Tongue (tissue), 2 donors: ENCODE results near the gene ADCY10. TPM values are rescaled to one million over a fixed set of nuclear protein-coding genes. Genes with fewer than 3 reads are reported as not detected.
"Not testable (repeated sequence)": the region's sequence is repeated elsewhere in the genome, so short reads cannot be mapped to it uniquely, and the experiment has no call there.

Experiments used
- DNase-seq: peaks from one replicate; pipeline ENCODE4 v3.0.0-alpha.2; 2015
- total RNA-seq: library from RNA; depleted of rRNA; stranded (reverse); fragments of >200 nt; gene quantifications from one replicate; pipeline ENCODE4 v1.2.3, GENCODE V29; 2014

The ADCY10 gene
- total RNA-seq, 1 donor from 2014 or later: 0.21 TPM

DNA sequence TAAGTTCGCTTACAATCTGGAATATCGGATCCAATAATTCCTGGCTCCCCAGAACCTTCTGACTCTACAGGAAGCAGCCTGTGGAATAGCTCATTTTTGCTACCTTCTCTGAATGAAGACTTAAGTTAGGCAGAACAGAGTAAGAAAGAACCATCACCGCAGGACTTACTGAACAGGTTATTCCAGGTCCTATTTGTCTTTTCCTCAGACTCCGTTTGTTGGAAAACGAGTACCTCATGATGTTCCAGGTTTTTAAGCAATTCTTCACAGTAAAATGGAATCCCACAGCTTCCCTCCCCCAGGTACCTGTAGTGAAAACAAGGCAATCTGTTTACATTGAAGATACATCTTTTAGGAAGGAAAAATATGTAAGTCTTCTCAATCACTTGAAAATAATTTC, 59.8 kb downstream of the ADCY10 start:
- DNase-seq: no peak

DNA sequence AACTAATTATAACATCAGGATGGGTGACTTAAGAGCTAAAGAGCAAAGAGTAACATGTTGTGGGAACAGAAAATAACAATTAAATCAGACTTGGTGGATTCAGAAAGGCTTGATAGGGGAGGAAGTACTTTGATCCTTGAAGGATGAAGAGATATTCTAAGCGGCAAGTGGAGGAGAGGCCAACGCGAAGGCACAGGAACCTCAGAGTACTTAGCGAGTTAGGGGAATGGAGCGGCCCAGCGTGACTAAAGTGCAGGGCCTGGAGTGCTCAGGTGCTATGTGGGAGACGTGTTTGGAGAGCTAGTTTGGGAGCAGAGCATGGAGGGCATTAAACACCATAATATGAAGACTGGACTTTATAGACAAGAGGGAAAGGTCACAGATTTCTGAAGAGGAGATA, 64.3 kb downstream of the ADCY10 start:
- DNase-seq: no peak

DNA sequence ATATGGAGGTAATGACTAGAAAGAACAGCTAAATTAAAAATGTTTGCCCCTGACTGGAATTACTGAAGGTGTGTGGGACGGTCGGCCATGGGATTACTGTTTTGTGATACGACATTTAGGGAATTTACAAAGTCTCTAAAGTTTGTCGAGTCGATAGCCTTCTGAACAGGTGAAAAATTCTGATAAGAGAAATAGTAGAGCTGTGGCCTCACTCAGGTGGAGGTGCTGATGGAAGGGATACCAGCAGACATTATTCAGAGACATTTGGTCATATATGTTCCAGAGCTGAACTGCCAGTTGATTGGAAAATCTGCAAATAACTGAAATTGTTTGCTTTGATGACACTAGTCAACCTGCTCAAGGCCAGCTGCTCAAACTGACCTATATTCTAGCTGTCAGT, 71.1 kb downstream of the ADCY10 start:
- DNase-seq: no peak

DNA sequence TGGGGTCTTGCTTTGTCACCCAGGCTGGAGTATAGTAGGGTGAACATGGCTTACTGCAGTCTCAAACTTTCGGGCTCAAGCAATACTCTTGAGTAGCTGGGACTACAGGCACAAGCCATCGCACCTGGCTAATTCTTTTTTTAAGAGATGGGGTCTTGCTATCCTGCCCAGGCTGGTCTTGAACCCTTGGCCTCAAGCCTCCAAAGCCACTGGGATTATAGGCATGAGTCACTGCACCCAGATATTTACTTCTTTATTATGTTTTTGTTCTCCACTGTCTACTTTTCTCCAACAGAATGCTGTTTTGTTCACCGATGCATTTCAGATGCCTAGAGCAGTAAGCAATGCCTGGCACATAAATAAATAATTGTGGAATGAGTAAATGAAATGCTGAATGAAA, 72.4 kb downstream of the ADCY10 start:
- DNase-seq: no peak

DNA sequence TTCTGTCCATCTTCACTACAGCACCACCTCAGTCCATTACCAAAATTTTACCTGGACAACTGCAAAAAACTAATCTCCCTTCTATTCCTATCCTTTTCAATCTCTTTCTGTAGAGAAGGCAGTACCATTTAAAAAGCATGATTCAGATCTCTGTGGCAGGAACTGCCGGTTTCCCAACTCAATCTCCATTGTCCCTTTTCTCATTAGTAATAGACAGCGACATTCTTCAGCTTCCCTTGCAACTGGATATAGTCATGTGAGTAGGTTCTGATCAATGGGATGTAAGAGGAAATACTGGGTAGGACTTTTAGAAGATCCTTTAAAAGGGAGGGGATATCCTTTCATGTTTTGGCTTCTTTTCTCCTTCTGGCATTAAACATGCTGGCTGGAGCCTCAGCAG, 74.9 kb downstream of the ADCY10 start:
- no peak for DNase-seq

DNA sequence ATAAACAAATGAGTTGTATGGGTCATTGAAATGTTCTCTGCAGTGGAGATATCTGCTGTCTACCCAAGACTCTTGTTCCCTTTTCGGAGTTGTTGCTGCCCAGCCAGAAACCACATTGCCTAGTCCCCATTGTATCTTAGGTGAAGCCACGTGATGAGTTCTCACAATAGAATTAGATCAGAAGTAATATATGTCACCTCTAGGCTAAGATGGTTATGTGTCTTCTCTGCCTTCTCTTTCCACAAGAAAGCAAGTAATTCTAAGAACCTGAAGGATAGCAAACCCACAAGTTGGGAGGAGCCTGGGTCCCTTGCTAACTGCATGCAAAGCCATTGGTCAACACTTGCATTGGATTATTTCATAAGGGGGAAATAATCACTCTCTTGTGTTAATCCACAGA, 76.6 kb downstream of the ADCY10 start:
- DNase-seq: no peak

DNA sequence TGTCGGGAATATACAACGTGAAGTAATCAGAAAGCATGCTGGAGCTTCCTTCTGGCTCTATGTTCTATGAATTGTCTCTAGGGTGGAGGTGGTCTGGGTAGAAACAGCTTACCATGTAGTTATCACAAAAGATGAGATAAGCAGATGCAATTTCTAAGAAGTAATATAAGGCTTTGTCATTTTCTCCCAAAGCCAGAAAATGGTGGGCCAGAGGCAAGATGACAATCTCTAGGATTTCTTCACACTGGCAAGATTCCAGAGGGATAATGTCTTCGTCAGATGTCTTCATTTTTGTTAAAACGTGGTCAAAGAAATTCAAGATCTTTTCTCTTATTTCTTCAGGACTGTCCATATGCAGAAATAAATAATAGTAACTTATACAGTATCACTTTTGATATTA, 77.7 kb downstream of the ADCY10 start:
- no peak for DNase-seq

DNA sequence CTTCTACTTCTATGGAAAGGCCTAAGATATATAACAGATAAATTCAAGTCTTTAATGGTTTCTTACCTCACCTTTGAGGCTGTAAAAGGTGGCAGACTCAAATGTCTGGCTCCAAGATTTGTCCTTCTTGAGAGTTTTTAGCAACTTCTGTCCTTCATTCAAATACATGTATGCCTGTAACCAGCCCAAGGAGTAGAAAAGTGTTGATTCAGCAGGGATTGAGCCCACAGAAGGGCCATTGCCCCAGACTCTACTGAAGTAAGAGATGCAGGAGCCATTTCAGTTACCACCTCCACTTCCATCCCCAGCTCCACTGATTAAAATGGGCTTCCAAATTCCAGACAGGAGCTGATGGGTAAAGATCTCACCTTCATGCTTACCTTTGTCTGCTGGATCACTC, 80.0 kb downstream of the ADCY10 start:
- DNase-seq: no peak

DNA sequence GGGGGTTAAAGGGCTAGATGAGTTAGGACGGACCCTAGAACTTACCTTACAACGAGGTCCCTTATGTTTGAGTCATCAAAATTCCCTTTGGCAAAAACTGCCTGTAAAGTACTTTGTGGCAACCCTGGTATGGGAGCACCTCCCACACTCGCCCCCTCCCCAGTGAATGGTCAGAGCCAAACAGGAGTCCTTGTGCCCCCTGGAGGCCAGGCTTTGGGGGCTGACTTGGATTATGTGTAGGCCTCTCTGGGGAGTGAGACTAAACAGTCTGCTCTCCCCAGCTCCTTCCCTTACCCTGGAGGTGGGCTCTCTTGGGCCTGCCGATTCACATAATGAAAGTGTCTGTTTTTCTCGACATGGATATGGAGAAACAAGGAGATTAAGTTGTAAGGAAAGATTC, 81.2 kb downstream of the ADCY10 start:
- no peak for DNase-seq

DNA sequence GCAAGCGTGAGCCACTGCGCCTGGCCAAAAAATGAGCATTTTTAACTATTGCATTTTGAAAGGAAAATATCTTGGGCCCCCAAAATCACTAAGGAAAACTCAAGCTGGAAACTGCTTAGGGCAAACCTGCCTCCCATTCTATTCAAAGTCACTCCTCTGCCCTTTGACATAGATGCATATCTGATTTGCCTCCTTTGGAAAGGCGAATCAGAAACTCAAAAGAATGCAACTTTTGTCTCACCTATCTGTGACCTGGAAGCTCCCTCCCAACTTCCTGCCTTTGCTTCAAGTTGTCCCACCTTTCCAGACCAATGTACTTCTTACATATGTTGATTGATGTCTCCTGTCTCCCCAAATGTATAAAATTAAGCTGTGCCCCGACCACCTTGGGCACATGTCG, 83.3 kb downstream of the ADCY10 start:
- DNase-seq: not testable (repeated sequence)

DNA sequence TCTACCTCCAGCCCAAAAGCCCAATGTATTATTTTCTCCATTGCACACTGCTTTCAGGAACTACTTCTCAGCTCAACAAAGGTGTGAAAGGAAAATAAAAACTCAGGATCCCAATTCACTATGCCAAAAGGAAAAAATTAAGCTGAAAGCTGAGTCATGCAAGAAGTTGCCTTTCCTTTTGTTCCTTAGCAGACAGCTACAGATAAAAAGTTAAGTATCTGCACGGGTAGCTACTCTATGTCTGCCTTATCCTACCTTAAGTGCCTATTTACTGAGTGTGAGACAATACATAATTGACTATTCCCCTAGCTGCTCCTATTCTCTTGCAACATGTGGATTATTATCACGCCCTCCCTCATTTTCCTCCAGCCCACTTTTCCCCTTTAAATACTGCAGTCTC, 84.1 kb downstream of the ADCY10 start:
- DNase-seq: no peak

DNA sequence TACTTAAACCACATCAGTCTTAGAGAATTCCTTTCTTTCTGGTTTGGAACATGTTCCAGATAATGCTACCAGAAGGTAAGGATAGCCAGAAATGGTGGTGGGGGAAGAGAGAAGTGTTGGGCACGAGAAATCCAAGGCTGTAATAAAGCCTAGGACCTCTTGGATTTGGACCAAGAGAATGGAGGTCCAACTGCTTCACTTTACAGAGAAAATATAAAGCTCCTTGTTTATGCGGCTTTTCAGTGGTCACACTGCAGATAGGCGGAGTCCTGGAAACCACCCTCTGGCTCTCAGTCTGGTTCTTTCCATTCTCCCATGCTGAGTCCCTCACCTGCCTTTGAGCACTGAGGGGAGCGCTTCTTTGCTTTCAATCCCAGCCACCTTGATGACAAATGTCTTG, 87.8 kb downstream of the ADCY10 start:
- DNase-seq: no peak

DNA sequence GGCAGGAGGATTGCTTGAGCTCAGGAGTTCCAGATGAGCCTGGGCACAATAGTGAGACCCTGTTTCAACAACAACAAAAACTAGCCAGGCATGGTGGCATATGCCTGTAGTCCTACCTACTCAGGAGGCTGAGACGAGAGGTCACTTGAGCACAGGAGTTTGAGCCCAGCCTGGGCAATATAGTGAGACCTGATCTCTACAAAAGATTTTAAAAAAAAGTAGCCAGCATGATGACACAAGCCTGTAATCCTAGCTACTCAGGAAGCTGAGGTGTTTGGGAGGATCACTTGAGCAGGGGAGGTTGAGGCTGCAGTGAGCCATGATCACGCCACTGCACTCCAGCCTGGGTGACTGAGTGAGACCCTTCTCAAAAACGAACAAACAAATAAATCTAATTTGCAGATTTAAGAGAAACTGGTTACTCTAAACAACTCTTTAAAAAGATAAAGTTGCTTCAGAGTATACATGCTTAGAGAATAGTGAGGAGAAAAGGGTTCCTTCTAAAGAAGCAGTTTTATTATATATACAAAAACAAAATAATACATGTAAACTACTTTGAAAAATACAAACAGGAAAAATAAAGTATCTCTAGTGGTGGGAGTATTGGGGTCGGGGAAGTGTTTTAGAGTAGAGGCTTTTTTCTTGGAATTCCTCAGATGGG, 88.4 kb downstream of the ADCY10 start:
- DNase-seq: no peak

DNA sequence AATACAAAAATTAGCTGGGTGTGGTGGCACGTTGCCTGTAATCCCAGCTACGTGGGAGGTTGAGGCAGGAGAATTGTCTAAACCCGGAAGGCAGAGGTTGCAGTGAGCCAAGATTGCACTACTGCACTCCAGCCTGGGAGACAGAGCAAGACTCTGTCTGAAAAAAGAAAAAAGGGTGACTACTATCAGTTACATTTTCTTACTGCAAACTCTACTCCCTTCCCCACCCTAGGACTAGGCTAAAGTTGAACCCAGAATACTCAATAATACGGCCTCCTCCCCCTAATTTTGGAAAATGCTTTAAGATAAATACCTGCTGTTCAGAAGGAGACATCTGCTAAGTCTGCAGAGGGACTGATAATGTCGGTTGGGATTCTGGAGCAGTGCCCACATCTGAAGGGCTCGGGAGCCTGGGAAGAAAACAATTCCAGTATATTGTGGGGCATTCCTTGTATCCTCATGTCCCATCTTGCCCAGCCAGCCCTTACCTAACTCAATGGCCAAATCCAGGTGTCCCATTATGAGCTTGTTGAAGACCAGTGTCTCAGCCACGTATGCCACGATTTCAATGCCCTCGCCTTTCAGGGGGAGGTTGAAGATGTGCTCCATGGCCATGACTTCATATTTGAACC, 89.7 kb downstream of the ADCY10 start:
- no peak for DNase-seq

DNA sequence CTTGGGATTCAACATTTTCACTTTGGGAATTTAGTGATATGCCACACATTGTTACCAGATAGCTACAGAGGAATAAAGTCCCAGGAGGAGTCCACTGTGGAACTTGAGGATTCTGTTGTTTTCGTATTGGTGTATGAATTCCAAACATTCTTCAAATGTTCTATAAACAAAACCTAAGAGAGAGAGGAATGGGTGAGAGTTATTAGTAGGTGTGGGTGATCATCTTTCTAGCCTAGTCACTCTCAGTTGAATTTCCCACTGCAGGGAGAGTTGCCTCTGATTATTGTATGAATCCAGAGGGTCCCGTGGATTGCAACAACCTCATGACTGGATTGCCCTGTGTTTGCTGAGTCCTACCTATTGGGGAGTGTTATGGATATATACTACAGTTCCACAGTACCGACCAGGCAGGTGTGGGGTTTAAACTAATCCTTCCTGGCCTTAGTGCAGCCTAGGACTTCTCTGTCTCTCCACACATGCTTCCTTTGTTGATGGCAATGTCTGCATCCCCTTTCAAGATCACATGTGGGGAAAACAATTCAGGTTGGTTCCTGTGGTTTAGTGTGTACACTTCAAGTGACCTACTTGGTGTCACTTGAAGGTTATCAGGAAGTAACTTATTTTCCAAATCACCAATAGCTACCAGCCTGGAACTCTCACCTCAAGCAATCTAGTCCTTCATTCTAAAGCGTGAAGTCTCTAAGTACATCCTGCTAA, 91.8 kb downstream of the ADCY10 start:
- DNase-seq: no peak

DNA sequence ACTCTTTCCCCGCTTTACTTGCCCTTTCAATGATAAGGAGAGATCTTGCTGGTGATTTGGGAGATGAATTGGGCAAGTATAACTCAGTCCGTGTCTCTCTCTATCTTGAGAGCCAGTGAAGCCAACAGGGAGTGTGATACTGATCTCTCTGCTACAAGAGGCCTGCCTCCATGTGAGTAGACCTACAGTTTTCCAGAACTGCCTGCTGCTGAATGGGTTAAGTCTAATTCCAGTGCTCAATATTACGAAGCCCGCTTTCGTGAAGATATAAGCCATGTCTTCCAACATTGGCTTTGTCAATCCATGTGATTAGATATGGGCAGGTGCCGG, 92.6 kb downstream of the ADCY10 start:
- DNase-seq: no peak

DNA sequence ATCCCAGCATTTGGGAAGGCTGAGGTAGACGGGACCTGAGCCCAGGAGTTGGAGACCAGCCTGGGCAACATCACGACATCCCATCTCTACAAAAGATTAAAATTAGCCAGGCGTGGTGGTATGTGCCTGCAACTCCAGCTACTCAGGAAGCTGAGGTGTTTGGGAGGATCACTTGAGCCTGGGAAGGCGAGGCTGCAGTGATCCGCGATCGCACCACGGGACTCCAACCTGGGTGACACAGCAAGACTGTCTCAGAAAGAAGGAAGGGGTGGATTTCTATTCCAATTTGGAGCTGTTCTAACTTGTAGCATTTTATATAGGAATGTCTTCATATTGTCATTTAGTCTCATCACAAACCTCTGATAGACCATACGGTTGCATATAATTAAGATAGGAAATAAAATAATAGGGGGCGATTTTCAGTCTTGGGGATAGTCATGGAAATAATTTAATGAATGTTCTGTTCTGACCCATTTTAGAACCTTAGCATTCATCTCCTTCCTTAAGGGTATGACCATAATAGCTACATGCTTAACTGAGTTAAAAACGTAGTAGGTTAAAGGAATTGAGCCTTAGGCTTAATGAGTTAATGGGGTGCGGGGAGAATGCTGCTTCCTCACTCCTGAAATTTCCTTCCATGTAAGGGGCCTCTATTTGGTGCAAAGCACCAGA, 93.1 kb downstream of the ADCY10 start:
- no peak for DNase-seq

DNA sequence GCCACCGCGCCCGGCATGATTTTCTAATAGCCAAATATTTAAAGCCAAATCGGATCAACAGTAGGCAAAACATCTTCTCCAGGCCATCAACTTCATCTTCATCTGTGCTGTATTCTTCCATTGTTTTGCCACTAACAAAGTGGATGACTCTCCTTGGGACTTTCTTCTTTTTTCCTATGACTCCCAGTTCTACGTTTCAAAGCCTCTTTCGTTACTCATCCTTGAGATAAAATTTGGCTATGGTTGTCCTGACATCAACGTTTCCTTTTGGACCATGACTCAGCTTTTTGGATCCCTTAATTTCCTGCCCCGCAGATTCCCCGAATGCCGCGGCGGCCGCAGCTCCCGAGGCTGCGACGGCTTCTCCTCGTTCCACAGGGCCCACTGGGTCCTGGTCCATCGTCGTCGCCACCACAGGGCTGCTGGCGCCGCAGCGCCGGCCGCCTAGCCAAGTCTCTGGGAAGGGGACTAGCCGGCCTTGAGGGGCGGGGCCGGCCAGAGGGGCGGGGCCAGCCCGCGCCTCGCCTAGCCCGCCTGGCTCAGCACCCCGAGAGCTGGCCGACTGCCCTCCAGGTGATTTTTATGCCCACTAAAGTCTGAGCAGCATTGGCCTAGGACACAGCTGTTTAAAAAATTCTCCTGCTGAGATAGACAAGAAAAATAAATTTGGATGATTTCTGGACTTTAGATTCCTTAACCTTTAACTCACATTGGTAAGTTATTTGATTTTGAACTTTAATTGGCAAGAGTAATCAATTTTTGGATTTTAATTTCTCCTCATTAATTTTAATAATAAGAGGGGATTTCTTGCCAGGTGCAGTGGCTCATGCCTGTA, 93.9 kb downstream of the ADCY10 start:
- peak; percentile 53 for DNase-seq

DNA sequence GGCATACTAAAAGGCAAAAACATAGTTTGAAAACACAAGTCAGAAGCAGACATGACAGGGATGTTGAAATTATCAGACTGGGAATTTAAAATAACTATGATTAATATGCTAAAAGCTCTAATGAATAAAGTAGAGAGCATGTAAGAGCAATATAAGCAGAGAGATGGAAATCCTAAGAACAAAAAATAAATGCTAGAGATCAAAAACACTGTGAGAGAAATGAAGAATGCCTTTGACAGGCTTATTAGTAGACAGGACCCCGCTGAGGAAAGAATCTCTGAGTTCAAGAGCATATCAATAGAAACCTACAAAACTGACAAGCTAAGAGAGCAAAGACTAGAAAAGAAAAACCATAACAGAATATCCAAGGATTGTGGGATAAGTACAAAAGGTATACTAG, 98.3 kb downstream of the ADCY10 start:
- no peak for DNase-seq

DNA sequence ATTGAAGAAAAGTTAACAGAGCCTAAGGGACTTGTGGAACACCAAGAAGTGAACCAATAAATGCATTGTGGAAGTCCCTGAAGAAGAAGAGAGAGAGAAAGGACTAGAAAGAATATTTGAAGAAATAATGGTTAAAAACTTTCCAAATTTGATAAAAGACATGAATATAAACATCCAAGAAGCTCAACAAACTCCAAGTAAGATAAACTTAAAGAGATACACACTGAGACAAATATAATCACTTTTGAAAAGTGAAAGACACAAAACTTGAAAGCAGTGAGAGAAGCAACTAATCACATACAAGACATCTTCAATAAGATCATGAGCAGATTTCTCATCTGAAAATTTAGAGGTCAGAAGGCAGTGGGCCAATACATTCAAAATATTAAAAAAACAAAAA, 101.0 kb downstream of the ADCY10 start:
- DNase-seq: no peak

DNA sequence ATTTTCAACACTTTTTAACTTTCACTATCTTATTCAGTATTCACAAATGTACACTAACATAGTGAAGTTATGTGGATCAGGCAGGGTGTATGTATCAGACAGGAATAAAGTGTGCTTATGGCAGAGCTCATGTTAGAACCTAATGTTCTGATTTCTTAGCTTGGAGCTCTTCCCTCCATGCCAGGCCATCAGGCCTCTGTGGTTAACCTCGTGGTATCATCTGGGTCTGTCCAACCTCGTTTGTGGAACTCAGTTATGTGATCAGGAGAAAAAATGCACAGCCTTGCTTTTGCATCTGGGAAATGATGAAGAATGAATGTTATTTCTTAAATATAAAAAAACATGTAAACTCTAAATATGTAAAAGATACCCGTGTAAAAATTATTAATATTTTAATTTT, 105.2 kb downstream of the ADCY10 start:
- DNase-seq: no peak

DNA sequence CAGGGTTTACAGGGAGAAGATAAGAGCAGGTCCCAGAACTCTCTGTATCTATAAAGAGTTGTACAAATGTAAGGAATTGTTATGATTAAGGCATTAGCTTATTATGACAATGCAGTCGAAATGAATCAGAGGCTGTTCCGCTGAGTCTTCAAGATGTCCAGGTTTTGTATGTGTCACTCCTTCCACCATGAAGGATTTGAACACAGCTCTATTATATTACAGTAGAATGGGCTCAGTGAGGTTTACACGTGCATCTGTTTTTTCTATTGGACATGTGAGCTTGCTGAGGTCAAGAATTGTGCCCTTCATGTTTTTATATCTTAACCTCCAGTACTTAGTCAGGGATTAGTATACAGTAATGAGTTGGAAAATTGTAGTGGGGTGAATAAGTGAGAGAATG, 105.8 kb downstream of the ADCY10 start:
- no peak for DNase-seq

DNA sequence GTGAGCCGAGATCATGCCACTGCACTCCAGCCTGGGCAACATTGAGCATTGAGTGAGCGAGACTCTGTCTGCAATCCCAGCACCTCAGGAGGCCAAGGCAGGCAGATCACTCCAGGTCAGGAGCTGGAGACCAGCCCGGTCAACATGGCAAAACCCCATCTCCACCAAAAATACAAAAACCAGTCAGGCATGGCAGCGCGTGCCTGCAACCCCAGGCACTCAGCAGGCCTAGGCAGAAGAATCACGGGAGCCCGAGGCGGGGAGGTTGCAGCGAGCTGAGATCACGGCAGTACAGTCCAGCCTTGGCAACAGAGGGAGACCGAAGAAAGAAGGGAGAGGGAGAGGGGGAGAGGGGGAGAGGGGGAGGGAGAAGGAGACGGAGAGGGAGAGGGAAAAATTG, 107.3 kb downstream of the ADCY10 start:
- DNase-seq: not testable (repeated sequence)
